Stimulated activated naive B cell treated with anti-CD40 and anti-IgM and Interleukin-4, amounts not matched to agents 10 μg/mL and 1 μg/mL and 100 μg/mL, for 72 hours (primary cell): ENCODE data around the gene KIF5A.
A peak's percentile ranks its signal among the peaks of the same experiment; 100 is the strongest.

Experiments used
- ATAC-seq, 2 donors: fragments of 150-1000 bp; cut with Tn5 transposase; replicated peaks; 2 replicates each; pipeline ENCODE4 v1.10.0; 2021; ENCODE audit warnings: moderate library complexity in 1 of 2
- DNase-seq: peaks from one replicate; pipeline ENCODE4 v3.0.0; 2021
- H3K27ac Mint-ChIP-seq: one replicate; pipeline ENCODE4 v1.8.0; 2022; ENCODE audit warnings: mild to moderate bottlenecking, mixed read lengths
- H3K27me3 Mint-ChIP-seq, 2 donors: one replicate each; pipeline ENCODE4 v1.8.0; 2022; ENCODE audit warnings: mixed read lengths in 2 of 2
- H3K36me3 Mint-ChIP-seq, 2 donors: one replicate each; pipeline ENCODE4 v1.8.0; 2022; ENCODE audit warnings: mixed read lengths in 2 of 2, mild to moderate bottlenecking in 1 of 2
- H3K4me1 Mint-ChIP-seq, 2 donors: one replicate each; pipeline ENCODE4 v1.8.0; 2022; ENCODE audit warnings: mixed read lengths in 2 of 2, mild to moderate bottlenecking in 1 of 2
- H3K4me3 Mint-ChIP-seq, 2 donors: one replicate each; pipeline ENCODE4 v1.8.0; 2022; ENCODE audit warnings: mild to moderate bottlenecking in 2 of 2, mixed read lengths in 2 of 2, moderate library complexity in 1 of 2
- H3K9me3 Mint-ChIP-seq, 2 donors: one replicate each; pipeline ENCODE4 v1.8.0; 2022; ENCODE audit warnings: mixed read lengths in 2 of 2, mild to moderate bottlenecking in 1 of 2

Gene KIF5A

GRCh38 chr12:57602544-57602943 lies 52.7 kb downstream of the KIF5A start:
- peaks cover 30 to 34% of the 10 kb centered on the region in 2 donors for H3K27me3 Mint-ChIP-seq
- no peak overlapping the region for H3K4me3 Mint-ChIP-seq
- DNase-seq (no peak), ATAC-seq (no peak)
- no peaks in the 10 kb centered on the region for H3K9me3 Mint-ChIP-seq
- H3K4me1 Mint-ChIP-seq, result peaks cover 1 to 24% of the 10 kb centered on the region in 2 donors
- peaks cover 44 to 45% of the 10 kb centered on the region in 2 donors for H3K36me3 Mint-ChIP-seq
- H3K27ac Mint-ChIP-seq, result no peak overlapping the region

DNA sequence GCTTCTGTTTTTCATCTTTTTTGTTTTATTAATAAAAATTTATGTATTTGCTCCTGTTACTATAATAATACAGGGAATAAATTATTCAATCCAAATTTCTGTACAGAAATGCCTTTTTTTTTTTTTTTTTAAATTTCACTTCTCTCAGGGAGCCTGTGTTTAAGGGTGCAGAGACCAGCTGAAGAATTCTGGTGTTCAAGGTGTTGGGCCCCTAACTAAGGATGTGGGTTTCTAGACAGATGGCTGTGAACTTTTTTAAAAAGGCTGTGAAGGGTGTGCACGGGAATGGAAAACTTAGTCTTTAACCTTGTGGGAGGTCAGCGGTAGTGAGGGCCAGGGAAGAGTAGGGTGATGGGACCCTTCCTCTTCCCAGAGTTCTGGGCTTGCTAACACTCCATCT lies 53.5 kb downstream of the KIF5A start:
- H3K27ac Mint-ChIP-seq, result no peak overlapping the region
- H3K4me1 Mint-ChIP-seq, result peaks cover 1 to 24% of the 10 kb centered on the region in 2 donors
- H3K27me3 Mint-ChIP-seq, result peaks cover 30 to 34% of the 10 kb centered on the region in 2 donors
- DNase-seq (no peak), ATAC-seq (no peak)
- no peaks in the 10 kb centered on the region for H3K9me3 Mint-ChIP-seq
- H3K36me3 Mint-ChIP-seq, result peaks cover 40 to 41% of the 10 kb centered on the region in 2 donors
- peak overlapping the region in 1 of 2 donors; percentile 84 for H3K4me3 Mint-ChIP-seq

- ATAC-seq (no peak), DNase-seq (no peak)
- Mint-ChIP-seq H3K9me3 (no peaks in the 10 kb centered on the region), H3K27ac (peak overlapping the region; percentile 75), H3K4me1 (peaks cover 1 to 24% of the 10 kb centered on the region in 2 donors), H3K36me3 (peaks cover 36 to 40% of the 10 kb centered on the region in 2 donors), H3K4me3 (peak overlapping the region; percentile 81 to 84), H3K27me3 (peaks cover 35 to 40% of the 10 kb centered on the region in 2 donors)
Measured at GRCh38 chr12:57603815-57604453, 54.1 kb downstream of the KIF5A start.

DNA sequence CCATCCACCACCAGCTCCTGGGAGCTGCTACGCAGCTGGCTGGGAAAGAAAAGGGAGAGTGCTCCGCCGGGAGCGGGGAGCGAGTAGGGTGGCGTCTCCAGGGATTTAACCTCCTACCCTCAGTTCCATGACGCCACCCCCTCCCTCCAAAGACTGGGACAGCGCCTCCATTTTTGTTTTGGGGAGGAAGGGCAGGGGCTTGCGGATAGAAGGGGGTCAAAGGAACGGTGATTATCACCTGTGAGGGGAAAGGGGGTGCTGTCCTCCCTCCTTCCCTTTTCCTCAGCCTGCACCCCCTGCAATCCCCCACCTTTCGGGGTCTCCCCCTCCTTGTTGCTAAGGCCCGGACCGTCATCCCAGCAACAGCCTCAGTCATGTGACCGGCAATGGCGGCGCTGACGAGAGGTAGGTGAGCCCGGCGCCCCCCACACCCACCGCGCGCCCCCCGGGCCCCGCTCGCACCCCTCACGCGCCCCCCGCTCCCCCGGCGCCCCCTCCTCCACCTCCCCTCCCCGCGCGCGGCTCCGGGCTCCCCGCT lies 54.7 kb downstream of the KIF5A start, which contains the start of gene DTX3:
DTX3 (plus strand) TSS at position 371 of the 538 bp plus-strand sequence. CDS start 1,694 bp downstream, outside the sequence.
- Mint-ChIP-seq H3K27me3 (peaks cover 41 to 46% of the 10 kb centered on the region in 2 donors), H3K36me3 (peaks cover 31 to 34% of the 10 kb centered on the region in 2 donors), H3K4me1 (peaks cover 1 to 24% of the 10 kb centered on the region in 2 donors), H3K27ac (peak within 1 kb of the TSS; percentile 75), H3K9me3 (no peaks in the 10 kb centered on the region), H3K4me3 (peak within 1 kb of the TSS; percentile 81 to 84)
- DNase-seq, result no peak
- peak; percentile 66 for ATAC-seq

DNA sequence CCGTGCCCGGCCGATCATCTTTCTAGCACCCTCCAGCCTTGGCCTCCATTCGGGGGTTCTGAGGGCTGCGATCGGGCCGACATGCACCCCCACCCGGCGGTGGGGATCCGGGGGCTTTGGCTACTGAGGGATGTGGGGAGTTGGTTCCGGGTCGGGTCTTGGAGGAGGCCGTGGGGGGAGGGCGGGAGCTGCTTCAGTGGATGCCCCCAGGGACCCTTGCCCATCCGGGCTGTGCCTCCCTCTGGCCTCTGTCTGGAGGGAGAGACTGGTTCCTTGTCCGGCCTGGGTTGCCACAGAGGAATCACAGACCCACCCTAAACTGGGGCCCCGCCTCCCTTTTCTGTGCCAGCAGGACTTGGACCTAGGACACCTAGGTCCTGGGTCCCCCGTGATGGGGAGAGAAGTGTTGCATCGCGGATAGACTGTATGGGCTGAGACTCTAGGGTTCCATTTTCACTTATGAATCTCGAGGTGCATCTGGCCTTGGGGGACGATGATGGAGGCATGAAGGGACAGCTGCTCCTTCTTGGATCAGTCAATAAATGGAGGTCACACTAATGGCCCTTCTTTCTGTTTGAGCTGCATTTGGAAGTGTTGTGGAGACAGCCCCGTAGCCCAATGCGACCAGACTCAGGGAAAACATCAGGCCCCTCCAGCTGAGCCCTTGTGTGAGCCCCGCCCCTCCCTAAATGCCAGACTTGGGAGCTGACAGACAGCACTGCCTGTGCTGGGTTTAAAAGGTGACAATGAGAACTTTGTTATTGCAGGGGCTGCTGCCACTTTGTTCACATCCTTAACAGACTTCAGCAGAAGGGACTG lies 55.4 kb downstream of the KIF5A start:
- Mint-ChIP-seq H3K36me3 (peaks cover 24 to 27% of the 10 kb centered on the region in 2 donors), H3K4me1 (peaks cover 1 to 25% of the 10 kb centered on the region in 2 donors), H3K4me3 (peak overlapping the region; percentile 81 to 84), H3K9me3 (no peaks in the 10 kb centered on the region), H3K27ac (peak overlapping the region; percentile 15), H3K27me3 (peaks cover 48 to 53% of the 10 kb centered on the region in 2 donors)
- DNase-seq, result no peak
- peak; percentile 42 to 47 for ATAC-seq

DNA sequence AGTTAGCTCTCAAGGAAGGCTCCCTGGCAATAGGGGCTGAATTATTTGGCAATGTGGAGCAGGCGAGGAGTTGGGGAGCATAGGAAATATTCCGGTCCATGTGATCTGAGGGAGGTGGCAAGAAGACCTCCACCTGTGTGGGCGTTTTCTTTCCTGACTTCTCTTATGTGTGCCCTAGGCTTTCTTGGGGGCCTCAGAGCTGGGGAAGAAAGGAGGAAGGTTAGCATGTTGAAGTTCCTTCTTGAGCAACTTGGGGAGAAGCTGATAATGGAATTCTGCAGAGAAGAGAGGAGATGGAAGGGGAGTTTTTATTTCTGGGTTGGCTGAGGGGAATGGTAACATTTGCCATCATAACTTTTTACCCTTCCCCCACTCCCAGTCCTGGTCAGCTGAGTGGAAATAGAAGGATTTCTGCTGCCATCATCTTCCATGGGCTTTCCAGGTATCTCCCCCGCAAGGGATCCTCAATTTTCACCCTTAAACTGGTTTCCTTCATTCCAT lies 56.0 kb downstream of the KIF5A start:
- no peak overlapping the region for H3K4me3 Mint-ChIP-seq
- peaks cover 19 to 21% of the 10 kb centered on the region in 2 donors for H3K36me3 Mint-ChIP-seq
- H3K9me3 Mint-ChIP-seq, result no peaks in the 10 kb centered on the region
- ATAC-seq (no peak), DNase-seq (no peak)
- H3K27me3 Mint-ChIP-seq, result peaks cover 54 to 60% of the 10 kb centered on the region in 2 donors
- H3K4me1 Mint-ChIP-seq, result peaks cover 4 to 32% of the 10 kb centered on the region in 2 donors
- H3K27ac Mint-ChIP-seq, result peak overlapping the region; percentile 37

DNA sequence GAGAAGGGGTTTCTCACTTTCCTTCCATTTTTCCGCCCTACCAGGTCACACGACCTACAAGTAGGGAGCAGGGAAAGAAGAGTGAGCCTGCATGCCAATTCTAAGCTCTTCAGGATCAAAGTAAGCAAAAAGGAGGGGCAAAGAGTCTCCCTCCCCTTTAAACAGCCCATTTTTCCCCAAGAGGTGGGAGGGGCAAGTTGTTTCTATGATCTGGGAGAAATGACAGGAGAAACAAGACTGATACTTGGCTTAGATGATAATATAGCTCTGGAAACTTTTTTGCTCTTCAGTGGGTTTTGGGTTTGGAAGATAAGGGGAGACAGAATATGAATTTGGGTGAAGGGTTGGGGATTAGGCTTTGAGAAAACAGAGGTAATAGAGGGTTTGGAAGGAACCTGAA lies 56.6 kb downstream of the KIF5A start:
- Mint-ChIP-seq H3K27me3 (peaks cover 57 to 63% of the 10 kb centered on the region in 2 donors), H3K36me3 (peaks cover 13 to 16% of the 10 kb centered on the region in 2 donors), H3K4me1 (peaks cover 5 to 35% of the 10 kb centered on the region in 2 donors), H3K27ac (no peak overlapping the region), H3K9me3 (no peaks in the 10 kb centered on the region), H3K4me3 (no peak overlapping the region)
- ATAC-seq, result no peak
- no peak for DNase-seq

DNA sequence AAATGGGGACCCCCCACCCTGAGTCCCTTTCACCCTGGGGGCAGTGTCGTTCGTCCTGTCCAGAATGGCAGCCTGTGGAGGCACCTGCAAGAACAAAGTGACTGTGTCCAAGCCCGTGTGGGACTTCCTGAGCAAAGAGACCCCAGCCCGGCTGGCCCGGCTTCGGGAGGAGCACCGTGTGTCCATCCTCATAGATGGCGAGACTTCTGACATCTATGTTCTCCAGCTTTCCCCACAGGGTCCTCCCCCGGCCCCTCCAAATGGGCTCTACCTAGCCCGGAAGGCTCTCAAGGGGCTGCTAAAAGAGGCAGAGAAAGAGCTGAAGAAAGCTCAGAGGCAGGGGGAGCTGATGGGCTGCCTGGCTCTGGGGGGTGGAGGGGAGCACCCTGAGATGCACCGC lies 57.0 kb downstream of the KIF5A start:
- Mint-ChIP-seq H3K4me3 (no peak overlapping the region), H3K4me1 (peaks cover 5 to 35% of the 10 kb centered on the region in 2 donors), H3K36me3 (peaks cover 9 to 12% of the 10 kb centered on the region in 2 donors), H3K27me3 (peaks cover 57 to 63% of the 10 kb centered on the region in 2 donors), H3K27ac (no peak overlapping the region), H3K9me3 (no peaks in the 10 kb centered on the region)
- no peak for DNase-seq
- no peak for ATAC-seq

DNA sequence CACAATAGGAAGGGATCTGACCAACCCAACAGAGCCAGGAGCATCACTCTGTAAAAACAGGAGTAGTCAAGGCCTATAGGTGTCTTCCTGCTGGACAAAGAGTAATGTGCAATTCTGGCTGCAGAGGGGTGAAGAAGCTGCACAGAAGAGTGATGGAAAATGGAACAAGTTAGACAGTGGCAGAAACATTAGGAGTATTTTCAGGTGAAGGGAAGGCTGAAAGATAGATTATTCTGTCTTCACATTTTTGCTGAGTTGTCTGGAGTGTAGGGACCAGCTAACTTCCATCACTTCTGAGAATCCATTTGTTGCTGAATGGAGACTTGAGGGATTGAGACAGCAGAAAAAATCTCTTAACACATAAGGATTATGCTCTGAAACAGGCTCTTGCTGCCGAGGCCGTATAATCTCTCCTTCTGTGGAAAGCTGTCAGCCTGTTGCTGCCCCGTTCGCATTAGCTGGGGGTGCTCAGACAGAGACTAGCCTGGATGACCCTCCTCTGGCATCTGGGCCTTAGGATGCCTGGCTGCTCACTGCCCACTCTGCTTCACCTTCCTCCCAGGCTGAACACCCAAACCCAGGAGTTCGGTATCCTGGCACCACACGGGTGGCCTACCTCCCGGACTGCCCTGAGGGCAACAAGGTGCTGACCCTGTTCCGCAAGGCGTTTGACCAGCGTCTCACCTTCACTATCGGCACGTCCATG lies 58.3 kb downstream of the KIF5A start:
- H3K9me3 Mint-ChIP-seq, result no peaks in the 10 kb centered on the region
- no peak overlapping the region for H3K4me3 Mint-ChIP-seq
- no peaks in the 10 kb centered on the region for H3K36me3 Mint-ChIP-seq
- no peak overlapping the region for H3K27ac Mint-ChIP-seq
- H3K4me1 Mint-ChIP-seq, result peaks cover 6 to 42% of the 10 kb centered on the region in 2 donors
- no peak for ATAC-seq
- H3K27me3 Mint-ChIP-seq, result peaks cover 64 to 73% of the 10 kb centered on the region in 2 donors
- no peak for DNase-seq

- DNase-seq, result no peak
- H3K27ac Mint-ChIP-seq, result no peak overlapping the region
- H3K9me3 Mint-ChIP-seq, result no peaks in the 10 kb centered on the region
- H3K36me3 Mint-ChIP-seq, result no peaks in the 10 kb centered on the region
- H3K4me1 Mint-ChIP-seq, result peaks cover 13 to 45% of the 10 kb centered on the region in 2 donors
- H3K4me3 Mint-ChIP-seq, result no peak overlapping the region
- no peak for ATAC-seq
- H3K27me3 Mint-ChIP-seq, result peaks cover 66 to 69% of the 10 kb centered on the region in 2 donors
Measured at GRCh38 chr12:57609101-57609780, 59.4 kb downstream of the KIF5A start.

DNA sequence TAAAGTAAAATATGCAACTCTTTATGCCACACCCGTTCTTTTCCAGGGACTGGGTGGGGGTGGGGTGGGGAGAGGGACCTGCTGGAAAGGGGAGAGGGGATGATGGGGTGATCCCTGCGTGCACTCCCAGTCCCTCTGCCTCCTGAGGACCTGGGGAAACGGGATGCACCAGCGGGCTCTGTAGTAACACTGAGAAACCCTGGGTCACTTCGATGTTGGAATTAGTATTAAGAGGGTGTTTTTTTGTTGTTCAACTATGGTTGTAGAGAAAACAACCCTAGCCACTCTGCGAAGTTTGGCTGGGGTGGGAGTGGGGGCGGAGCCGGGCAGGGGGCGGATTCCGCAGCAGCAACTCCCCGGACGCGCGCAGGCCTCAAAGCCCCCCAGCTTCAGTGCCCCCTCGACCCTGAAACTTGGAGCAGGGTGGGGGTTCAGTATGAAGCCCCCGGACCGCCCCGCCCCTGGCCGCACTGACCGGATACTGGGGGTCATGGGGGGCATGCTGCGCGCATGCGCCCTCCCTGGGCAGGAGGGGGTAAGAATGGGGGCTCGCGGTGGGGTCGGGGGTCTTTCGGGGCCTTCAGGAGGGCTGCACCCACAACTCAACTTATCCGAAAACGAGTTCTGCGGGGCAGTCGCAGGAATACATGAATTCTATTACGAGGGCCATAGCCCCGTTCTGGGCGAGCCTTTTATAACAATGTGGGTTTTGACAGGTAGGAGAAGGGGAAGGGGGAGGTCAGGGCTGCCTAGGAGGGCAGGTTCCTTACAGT lies 60.1 kb downstream of the KIF5A start:
- H3K36me3 Mint-ChIP-seq, result no peaks in the 10 kb centered on the region
- H3K27ac Mint-ChIP-seq, result no peak overlapping the region
- DNase-seq (no peak), ATAC-seq (no peak)
- no peaks in the 10 kb centered on the region for H3K9me3 Mint-ChIP-seq
- H3K4me1 Mint-ChIP-seq, result peaks cover 19 to 45% of the 10 kb centered on the region in 2 donors
- peaks cover 62 to 65% of the 10 kb centered on the region in 2 donors for H3K27me3 Mint-ChIP-seq
- H3K4me3 Mint-ChIP-seq, result peak overlapping the region; percentile 76 to 81

- H3K27me3 Mint-ChIP-seq, result peaks cover 61 to 65% of the 10 kb centered on the region in 2 donors
- H3K9me3 Mint-ChIP-seq, result no peaks in the 10 kb centered on the region
- H3K27ac Mint-ChIP-seq, result peak overlapping the region; percentile 56
- H3K36me3 Mint-ChIP-seq, result no peaks in the 10 kb centered on the region
- peak overlapping the region; percentile 76 to 81 for H3K4me3 Mint-ChIP-seq
- ATAC-seq (no peak), DNase-seq (no peak)
- peaks cover 25 to 45% of the 10 kb centered on the region in 2 donors for H3K4me1 Mint-ChIP-seq
Measured at GRCh38 chr12:57610554-57611107, 60.8 kb downstream of the KIF5A start.
